ENCODE results near the gene TMC2. TPM values are rescaled to one million over a fixed set of nuclear protein-coding genes. Genes with fewer than 3 reads are reported as not detected.
A peak's percentile ranks its signal among the peaks of the same experiment; 100 is the strongest.

The TMC2 gene
- total RNA-seq, 2 donors from 2014 or later: 0.24 TPM; not detected in 1

GRCh38 chr20:2671977-2672376 is 135.6 kb downstream of the TMC2 start:
- Histone ChIP-seq H3K4me3 (ENCODE audit: low read length) (no peak overlapping the region), H3K4me1 (ENCODE audit: control insufficient read depth, insufficient read depth, low read length) (no peaks in the 10 kb centered on the region), H3K36me3 (ENCODE audit: control insufficient read depth, insufficient read depth, low read length) (no peaks in the 10 kb centered on the region), H3K9ac (ENCODE audit: extremely low read depth, low read length, poor library complexity, severe bottlenecking) (no peak overlapping the region), H3K27me3 (ENCODE audit: control insufficient read depth, insufficient read depth, low read length, poor library complexity, severe bottlenecking) (peaks cover 41% of the 10 kb centered on the region), H3K27ac (ENCODE audit: low read depth, low read length) (no peak overlapping the region), H3K9me3 (ENCODE audit: control insufficient read depth, low read length) (no peaks in the 10 kb centered on the region)
- DNase-seq: peak; percentile 80
- no peak overlapping the region for H3K27ac Mint-ChIP-seq
- TF ChIP-seq CTCF (conservative IDR thresholded peaks at IDR 0.05): peak; percentile 70
- H3K36me3 Mint-ChIP-seq (ENCODE audit: low read depth): no peaks in the 10 kb centered on the region
- H3K4me1 Mint-ChIP-seq: peaks cover 2% of the 10 kb centered on the region
- 24 to 44% methylated on average over 3 of the region's 4 CpGs for WGBS, 2 experiments (ENCODE audit: insufficient coverage in 1 of 2, insufficient read length in 1 of 2)
- H3K27me3 Mint-ChIP-seq (ENCODE audit: insufficient read depth): peaks cover 53% of the 10 kb centered on the region
- no peak overlapping the region for H3K4me3 Mint-ChIP-seq
- H3K9me3 Mint-ChIP-seq: no peaks in the 10 kb centered on the region

- H3K4me1 Mint-ChIP-seq: peaks cover 4% of the 10 kb centered on the region
- WGBS, 2 experiments (ENCODE audit: insufficient coverage in 1 of 2, insufficient read length in 1 of 2): 67 to 86% methylated on average over 3 of the region's 3 CpGs
- H3K4me3 Mint-ChIP-seq: no peak overlapping the region
Measured at GRCh38 chr20:2672446-2672845, 136.1 kb downstream of the TMC2 start.

GRCh38 chr20:2673453-2673852 is 137.1 kb downstream of the TMC2 start:
- no peak for TF ChIP-seq CTCF (conservative IDR thresholded peaks at IDR 0.05)
- H3K9me3 ChIP-seq (ENCODE audit: control insufficient read depth, low read length): no peaks in the 10 kb centered on the region
- Mint-ChIP-seq H3K27ac (no peak overlapping the region), H3K4me1 (peaks cover 8% of the 10 kb centered on the region), H3K36me3 (ENCODE audit: low read depth) (no peaks in the 10 kb centered on the region), H3K9me3 (no peaks in the 10 kb centered on the region), H3K4me3 (no peak overlapping the region), H3K27me3 (ENCODE audit: insufficient read depth) (peaks cover 55% of the 10 kb centered on the region)
- H3K27me3 ChIP-seq (ENCODE audit: control insufficient read depth, insufficient read depth, low read length, poor library complexity, severe bottlenecking): peaks cover 36% of the 10 kb centered on the region
- no peaks in the 10 kb centered on the region for H3K4me1 ChIP-seq (ENCODE audit: control insufficient read depth, insufficient read depth, low read length)
- no peak overlapping the region for H3K4me3 ChIP-seq (ENCODE audit: low read length)
- DNase-seq: no peak
- H3K27ac ChIP-seq (ENCODE audit: low read depth, low read length): no peak overlapping the region
- H3K9ac ChIP-seq (ENCODE audit: extremely low read depth, low read length, poor library complexity, severe bottlenecking): no peak overlapping the region
- WGBS, 2 experiments (ENCODE audit: insufficient coverage in 1 of 2, insufficient read length in 1 of 2): 89 to 90% methylated on average over 4 of the region's 4 CpGs
- H3K36me3 ChIP-seq (ENCODE audit: control insufficient read depth, insufficient read depth, low read length): no peaks in the 10 kb centered on the region

More at GRCh38 chr20:2672446-2672845, 136.1 kb downstream of the TMC2 start:
- H3K27ac Mint-ChIP-seq: no peak overlapping the region
- Histone ChIP-seq H3K27me3 (ENCODE audit: control insufficient read depth, insufficient read depth, low read length, poor library complexity, severe bottlenecking) (peaks cover 39% of the 10 kb centered on the region), H3K9ac (ENCODE audit: extremely low read depth, low read length, poor library complexity, severe bottlenecking) (no peak overlapping the region), H3K9me3 (ENCODE audit: control insufficient read depth, low read length) (no peaks in the 10 kb centered on the region), H3K27ac (ENCODE audit: low read depth, low read length) (no peak overlapping the region), H3K36me3 (ENCODE audit: control insufficient read depth, insufficient read depth, low read length) (no peaks in the 10 kb centered on the region), H3K4me3 (ENCODE audit: low read length) (no peak overlapping the region), H3K4me1 (ENCODE audit: control insufficient read depth, insufficient read depth, low read length) (no peaks in the 10 kb centered on the region)
- no peaks in the 10 kb centered on the region for H3K36me3 Mint-ChIP-seq (ENCODE audit: low read depth)
- DNase-seq: no peak
- TF ChIP-seq CTCF (conservative IDR thresholded peaks at IDR 0.05): no peak
- peaks cover 58% of the 10 kb centered on the region for H3K27me3 Mint-ChIP-seq (ENCODE audit: insufficient read depth)
- H3K9me3 Mint-ChIP-seq: no peaks in the 10 kb centered on the region
